Hippocampal formation (tissue), 2 donors: Measurements from ENCODE around the gene SUDS3.

Experiments used
- DNase-seq, 2 donors: peaks; one replicate each; lab custom pipeline; 2025; lab: John Stamatoyannopoulos, UW

SUDS3 gene

GRCh38 chr12:118356809-118357256 is 19.5 kb upstream of the SUDS3 start:
- no peak for DNase-seq

GRCh38 chr12:118357257-118358007 is 18.9 kb upstream of the SUDS3 start:
- peak in 1 of 2 donors; percentile 72 for DNase-seq

- no peak for DNase-seq
These were observed 18.4 kb upstream of the SUDS3 start for GRCh38 chr12:118358008-118358359.

- no peak for DNase-seq
These were observed 17.5 kb upstream of the SUDS3 start for GRCh38 chr12:118358612-118359540.

GRCh38 chr12:118359541-118359915 is 16.8 kb upstream of the SUDS3 start:
- DNase-seq: no peak

GRCh38 chr12:118361092-118361404 is 15.3 kb upstream of the SUDS3 start:
- no peak for DNase-seq

- no peak for DNase-seq
These were observed 14.5 kb upstream of the SUDS3 start for GRCh38 chr12:118361889-118362288.

GRCh38 chr12:118368821-118369220 is 7.5 kb upstream of the SUDS3 start:
- DNase-seq: no peak

- DNase-seq: no peak
These were observed 5.8 kb upstream of the SUDS3 start for GRCh38 chr12:118370601-118371000.

GRCh38 chr12:118371321-118372282 is 4.8 kb upstream of the SUDS3 start:
- peak in 1 of 2 donors; percentile 9 for DNase-seq

- DNase-seq: peak; percentile 99 to 100
These were observed 3.5 kb upstream of the SUDS3 start, which contains the start of gene TAOK3 for GRCh38 chr12:118372541-118373495. TSS of gene TAOK3 (minus strand) at chr12:118372907. CDS start at chr12:118255567, 117,340 bp downstream.

- DNase-seq: no peak
These were observed 2.7 kb upstream of the SUDS3 start for GRCh38 chr12:118373616-118374015.

GRCh38 chr12:118374126-118374725 is 2.1 kb upstream of the SUDS3 start:
- DNase-seq: no peak

- no peak for DNase-seq
These were observed 1.4 kb upstream of the SUDS3 start for GRCh38 chr12:118374909-118375308.

- no peak for DNase-seq
These were observed 1.0 kb upstream of the SUDS3 start for GRCh38 chr12:118375348-118375747.

GRCh38 chr12:118377021-118377883 is 897 bp downstream of the SUDS3 start:
- DNase-seq: no peak

- peak in 1 of 2 donors; percentile 44 for DNase-seq
These were observed 1.6 kb downstream of the SUDS3 start for GRCh38 chr12:118377884-118378470.

- peak in 1 of 2 donors; percentile 42 for DNase-seq
These were observed 15.1 kb downstream of the SUDS3 start for GRCh38 chr12:118391424-118391823.

GRCh38 chr12:118391836-118392235 is 15.5 kb downstream of the SUDS3 start:
- no peak for DNase-seq
